T-cell (primary cell): ENCODE results near the gene LINC01488. TPM values are rescaled to one million over a fixed set of nuclear protein-coding genes. Genes with fewer than 3 reads are reported as not detected.

Experiments
- ATAC-seq, 4 experiments: fragments of 200-7000 bp in 3 of 4; fragments of 150-1000 bp in 1 of 4; cut with Tn5 transposase; replicated peaks in 1 of 4; 1 replicate in 3 of 4; 2 replicates in 1 of 4; pipeline ENCODE4 v1.10.0; 2021; ENCODE audit warnings: moderate library complexity in 3 of 4, mild to moderate bottlenecking in 2 of 4, moderate number of reproducible peaks in 1 of 4
- CTCF ChIA-PET, 2 donors: fragments of 300-600 bp; sonication (Branson Sonifier 250); formaldehyde crosslinking; loops; one replicate each; lab custom pipeline; 2022; ENCODE audit warnings: antibody characterized with exemption in 2 of 2; lab: Charles Lee
- POLR2A ChIA-PET, 2 donors: fragments of 300-600 bp; sonication (Branson Sonifier 250); formaldehyde crosslinking; loops; one replicate each; lab custom pipeline; 2022; ENCODE audit warnings: antibody characterized with exemption in 2 of 2; lab: Charles Lee
- DNase-seq, 35 experiments: peaks; one replicate each; pipeline versions ENCODE4 v3.0.0 to v3.0.0-alpha.2; 2013 to 2023
- H3K27ac ChIP-seq: one replicate; pipeline ENCODE4 v1.5.1; 2013; ENCODE audit warnings: low read length
- H3K27me3 ChIP-seq, 2 experiments: replicated peaks in 1 of 2; 1 replicate in 1 of 2; 2 replicates in 1 of 2; pipeline versions ENCODE4 v1.6.1 to v1.7.0; 2013; ENCODE audit warnings: low read length in 1 of 2, mixed read lengths in 1 of 2; ENCODE audit not compliant: control insufficient read depth in 2 of 2, insufficient read depth in 2 of 2; ENCODE audit errors: extremely low read depth in 1 of 2
- H3K36me3 ChIP-seq, 2 donors: 1 replicate in 1 of 2; 2 replicates in 1 of 2; pipeline versions ENCODE4 v1.6.1 to v1.7.0; 2013; ENCODE audit warnings: low read length in 1 of 2; ENCODE audit not compliant: control insufficient read depth in 2 of 2, insufficient read depth in 1 of 2; ENCODE audit errors: extremely low read depth in 1 of 2
- H3K4me1 ChIP-seq, 2 experiments: 1 replicate in 1 of 2; 2 replicates in 1 of 2; pipeline versions ENCODE4 v1.6.1 to v1.7.0; 2013; ENCODE audit warnings: low read length in 2 of 2, mixed read lengths in 1 of 2; ENCODE audit not compliant: insufficient read depth in 2 of 2, control insufficient read depth in 1 of 2; ENCODE audit errors: extremely low read depth in 1 of 2
- H3K4me3 ChIP-seq, 2 donors: 1 replicate in 1 of 2; 2 replicates in 1 of 2; pipeline versions ENCODE4 v1.5.1 to v1.7.0; 2013; ENCODE audit warnings: mild to moderate bottlenecking in 2 of 2, low read length in 1 of 2, moderate library complexity in 1 of 2; ENCODE audit not compliant: control insufficient read depth in 1 of 2; ENCODE audit errors: extremely low read depth in 1 of 2
- H3K9me3 ChIP-seq: 2 replicates; pipeline ENCODE4 v1.7.0; 2013
- H3K27ac Mint-ChIP-seq, 2 donors: one replicate each; pipeline ENCODE4 v1.8.0; 2020 to 2021; ENCODE audit warnings: mild to moderate bottlenecking in 2 of 2, mixed read lengths in 2 of 2
- H3K27me3 Mint-ChIP-seq, 2 donors: one replicate each; pipeline ENCODE4 v1.8.0; 2021 to 2022; ENCODE audit warnings: mixed read lengths in 2 of 2
- H3K36me3 Mint-ChIP-seq: one replicate; pipeline ENCODE4 v1.8.0; 2021; ENCODE audit warnings: mixed read lengths
- H3K4me1 Mint-ChIP-seq, 3 donors: one replicate each; pipeline ENCODE4 v1.8.0; 2020 to 2022; ENCODE audit warnings: mixed read lengths in 3 of 3, mild to moderate bottlenecking in 1 of 3
- H3K4me3 Mint-ChIP-seq, 3 donors: one replicate each; pipeline ENCODE4 v1.8.0; 2020 to 2022; ENCODE audit warnings: mild to moderate bottlenecking in 3 of 3, mixed read lengths in 3 of 3, moderate library complexity in 3 of 3
- H3K9me3 Mint-ChIP-seq, 3 donors: one replicate each; pipeline ENCODE4 v1.8.0; 2020 to 2022; ENCODE audit warnings: mixed read lengths in 3 of 3
- WGBS: methylation state at CpG from one replicate; pipeline ENCODE4 v1.1.5; 2013; ENCODE audit warnings: missing lambda C conversion rate; ENCODE audit not compliant: insufficient coverage; 5-methylcytosine and 5-hydroxymethylcytosine counted together
- total RNA-seq, 35 experiments: library from RNA in 6 of 35; stranded (reverse) in 6 of 35; fragments of 120-200 nt in 1 of 35; gene quantifications; one replicate each; pipeline versions ENCODE4 v1.2.1 to v1.2.4 and lab custom pipeline; 2013 to 2026

LINC01488 gene
- total RNA-seq, 5 donors from 2014 or later (not counting 1 experiment from before 2014, with no cell fraction given) = not detected

GRCh38 chr11:69449320-69450063, 32.0 kb upstream of the LINC01488 start:
- no peaks in the 10 kb centered on the region for H3K36me3 ChIP-seq
- no peaks in the 10 kb centered on the region for H3K9me3 ChIP-seq
- ChIA-PET CTCF (no interaction called here), POLR2A (no interaction called here)
- H3K27me3 Mint-ChIP-seq = peaks cover 18 to 38% of the 10 kb centered on the region in 2 donors
- H3K4me1 Mint-ChIP-seq = peaks cover 0 to 2% (median 0%) of the 10 kb centered on the region in 3 donors
- no peak overlapping the region for H3K4me3 Mint-ChIP-seq
- no peak overlapping the region for H3K4me3 ChIP-seq
- no peaks in the 10 kb centered on the region for H3K9me3 Mint-ChIP-seq
- no peaks in the 10 kb centered on the region for H3K36me3 Mint-ChIP-seq
- ATAC-seq (no peak), DNase-seq (no peak)
- peaks cover 0 to 64% of the 10 kb centered on the region in 2 experiments for H3K27me3 ChIP-seq
- 27% methylated on average over 25 of the region's 29 CpGs for WGBS
- peaks cover 0 to under 1% of the 10 kb centered on the region in 2 experiments for H3K4me1 ChIP-seq
- no peak overlapping the region for H3K27ac Mint-ChIP-seq
- no peak overlapping the region for H3K27ac ChIP-seq

DNA sequence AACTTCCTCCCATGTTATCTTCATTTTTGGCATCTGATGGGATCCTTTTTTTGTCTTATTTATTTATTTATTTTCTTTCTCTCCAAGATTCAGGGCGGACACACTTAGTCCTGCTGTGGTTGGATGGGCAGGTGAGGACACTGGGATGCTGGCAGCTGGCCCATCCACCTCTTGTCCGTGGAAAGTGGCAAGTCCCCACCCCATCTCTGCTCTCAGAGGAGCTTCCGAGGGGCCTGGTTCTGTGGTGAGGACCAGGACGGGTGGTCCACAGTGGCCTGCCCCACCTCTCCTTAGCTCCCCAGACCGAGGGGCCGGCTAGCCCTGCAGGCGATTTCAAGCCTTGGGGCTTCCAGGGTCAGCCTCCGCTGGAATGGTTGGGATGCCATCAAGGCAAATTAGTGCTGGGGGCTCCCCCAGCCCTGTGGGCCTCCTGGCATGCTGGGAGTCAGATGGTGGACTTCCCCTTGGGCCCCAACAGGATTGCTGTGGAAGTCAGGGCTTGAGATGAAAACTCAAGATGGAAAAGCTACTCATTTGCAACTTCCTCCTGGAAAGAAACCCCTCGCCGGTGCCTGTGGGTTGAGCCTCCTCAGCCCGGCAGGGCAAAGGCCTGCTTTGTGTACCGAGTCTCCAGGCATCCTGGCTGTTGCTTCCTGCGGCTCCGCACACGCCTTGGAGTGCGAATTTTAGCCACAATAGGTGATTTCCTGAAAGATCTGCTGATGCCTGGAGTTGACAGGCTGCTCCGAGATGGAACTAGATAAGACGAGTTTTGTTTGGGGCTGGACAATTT, 31.2 kb upstream of the LINC01488 start:
- Mint-ChIP-seq H3K36me3 (no peaks in the 10 kb centered on the region), H3K4me1 (peaks cover 0 to 2% (median 0%) of the 10 kb centered on the region in 3 donors), H3K9me3 (no peaks in the 10 kb centered on the region), H3K27ac (no peak overlapping the region), H3K27me3 (peaks cover 18 to 35% of the 10 kb centered on the region in 2 donors), H3K4me3 (no peak overlapping the region)
- Histone ChIP-seq H3K4me3 (no peak overlapping the region), H3K27ac (no peak overlapping the region), H3K36me3 (no peaks in the 10 kb centered on the region), H3K9me3 (no peaks in the 10 kb centered on the region), H3K27me3 (peaks cover 0 to 56% of the 10 kb centered on the region in 2 experiments), H3K4me1 (no peaks in the 10 kb centered on the region)
- ATAC-seq (no peak), DNase-seq (no peak)
- ChIA-PET CTCF (no interaction called here), POLR2A (no interaction called here)
- WGBS = 75% methylated on average over 13 of the region's 18 CpGs

- Mint-ChIP-seq H3K9me3 (no peaks in the 10 kb centered on the region), H3K4me1 (no peaks in the 10 kb centered on the region), H3K27me3 (peaks cover 14 to 30% of the 10 kb centered on the region in 2 donors), H3K36me3 (no peaks in the 10 kb centered on the region), H3K4me3 (no peak overlapping the region), H3K27ac (no peak overlapping the region)
- Histone ChIP-seq H3K9me3 (no peaks in the 10 kb centered on the region), H3K4me1 (no peaks in the 10 kb centered on the region), H3K36me3 (no peaks in the 10 kb centered on the region), H3K27me3 (peaks cover 0 to 52% of the 10 kb centered on the region in 2 experiments), H3K4me3 (no peak overlapping the region), H3K27ac (no peak overlapping the region)
- DNase-seq (no peak), ATAC-seq (no peak)
- CTCF ChIA-PET = no interaction called here
- POLR2A ChIA-PET = no interaction called here
- WGBS = 86% methylated on average over 6 of the region's 6 CpGs
Measured at GRCh38 chr11:69450857-69451220, 30.6 kb upstream of the LINC01488 start.

DNA sequence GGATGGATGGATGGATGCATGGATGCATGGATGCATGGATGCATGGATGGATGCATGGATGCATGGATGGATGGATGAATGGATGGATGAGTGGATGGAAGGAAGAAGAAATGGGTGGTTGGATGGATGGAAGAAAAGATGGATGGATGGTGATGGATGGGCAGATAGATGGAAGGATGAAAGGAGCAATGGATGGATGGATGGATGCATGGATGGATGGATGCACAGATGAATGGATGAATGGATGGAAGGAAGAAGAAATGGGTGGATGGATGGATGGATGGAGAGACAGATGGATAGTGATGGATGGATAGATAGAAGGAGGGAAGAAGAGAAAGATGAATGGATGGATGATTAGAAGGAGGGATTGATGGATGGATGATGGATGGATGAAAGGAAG, 30.2 kb upstream of the LINC01488 start:
- CTCF ChIA-PET = no interaction called here
- ATAC-seq (no peak), DNase-seq (no peak)
- POLR2A ChIA-PET = no interaction called here
- H3K27me3 ChIP-seq = peaks cover 0 to 49% of the 10 kb centered on the region in 2 experiments
- H3K36me3 ChIP-seq = no peaks in the 10 kb centered on the region
- no peaks in the 10 kb centered on the region for H3K4me1 ChIP-seq
- H3K27ac Mint-ChIP-seq = no peak overlapping the region
- no peaks in the 10 kb centered on the region for H3K9me3 Mint-ChIP-seq
- no peaks in the 10 kb centered on the region for H3K36me3 Mint-ChIP-seq
- H3K4me3 Mint-ChIP-seq = no peak overlapping the region
- no peak overlapping the region for H3K4me3 ChIP-seq
- H3K27ac ChIP-seq = no peak overlapping the region
- no peaks in the 10 kb centered on the region for H3K4me1 Mint-ChIP-seq
- peaks cover 14 to 27% of the 10 kb centered on the region in 2 donors for H3K27me3 Mint-ChIP-seq
- no peaks in the 10 kb centered on the region for H3K9me3 ChIP-seq

GRCh38 chr11:69452206-69452987, 29.1 kb upstream of the LINC01488 start:
- H3K9me3 ChIP-seq = no peaks in the 10 kb centered on the region
- Mint-ChIP-seq H3K27ac (no peak overlapping the region), H3K4me1 (no peaks in the 10 kb centered on the region), H3K27me3 (peaks cover 14 to 24% of the 10 kb centered on the region in 2 donors), H3K4me3 (no peak overlapping the region), H3K36me3 (no peaks in the 10 kb centered on the region), H3K9me3 (peaks cover 3 to 9% (median 4%) of the 10 kb centered on the region in 3 donors)
- H3K27me3 ChIP-seq = peaks cover 0 to 44% of the 10 kb centered on the region in 2 experiments
- DNase-seq = no peak
- no peaks in the 10 kb centered on the region for H3K36me3 ChIP-seq
- POLR2A ChIA-PET = interaction anchor here (0.6 kb wide), 2 partner anchors 649 to 1292 kb away, joined by 3 to 6 read pairs; no protein-coding TSS in a partner anchor
- no peak for ATAC-seq
- H3K4me3 ChIP-seq = no peak overlapping the region
- WGBS = 56% methylated on average over 3 of the region's 6 CpGs
- no peak overlapping the region for H3K27ac ChIP-seq
- no peaks in the 10 kb centered on the region for H3K4me1 ChIP-seq
- CTCF ChIA-PET = no interaction called here

GRCh38 chr11:69453151-69453550, 28.3 kb upstream of the LINC01488 start:
- Mint-ChIP-seq H3K4me1 (no peaks in the 10 kb centered on the region), H3K27ac (no peak overlapping the region), H3K9me3 (peaks cover 9 to 16% (median 10%) of the 10 kb centered on the region in 3 donors), H3K4me3 (no peak overlapping the region), H3K36me3 (no peaks in the 10 kb centered on the region), H3K27me3 (peaks cover 14 to 22% of the 10 kb centered on the region in 2 donors)
- POLR2A ChIA-PET = interaction anchor here in 1 of 2 donors (0.6 kb wide), 1 partner anchor 650 kb away, joined by 6 read pairs; no protein-coding TSS in a partner anchor
- H3K4me3 ChIP-seq = no peak overlapping the region
- H3K27ac ChIP-seq = no peak overlapping the region
- H3K9me3 ChIP-seq = no peaks in the 10 kb centered on the region
- ATAC-seq (no peak), DNase-seq (no peak)
- H3K27me3 ChIP-seq = peaks cover 0 to 39% of the 10 kb centered on the region in 2 experiments
- H3K36me3 ChIP-seq = no peaks in the 10 kb centered on the region
- CTCF ChIA-PET = no interaction called here
- 76% methylated on average over 3 of the region's 6 CpGs for WGBS
- no peaks in the 10 kb centered on the region for H3K4me1 ChIP-seq
